GM13976 (cell line): ENCODE measurements around the gene C17orf75.

Experiments
- DNase-seq: peaks from one replicate; pipeline ENCODE4 v3.0.0; 2012; ENCODE audit warnings: low spot score
- in situ Hi-C: fragments of 300-500 bp; cut with MboI; formaldehyde crosslinking; loops from one replicate; pipeline ENCODE4 v1.12.0; 2022; ENCODE audit warnings: low sequenced_read_pairs, mixed read lengths, inconsistent platforms; ENCODE audit not compliant: unreplicated experiment
- TF ChIP-seq, protein P1 (sequence below): IDR thresholded peaks from 2 replicates; pipeline ENCODE4 v1.5.1; 2012; ENCODE audit warnings: borderline replicate concordance, mild to moderate bottlenecking; ENCODE audit not compliant: insufficient read depth; ENCODE audit errors: extremely low read depth, missing control alignments, control extremely low read depth

Gene C17orf75

GRCh38 chr17:32285306-32285705, 56.7 kb downstream of the C17orf75 start:
- TF ChIP-seq, protein P1, sequence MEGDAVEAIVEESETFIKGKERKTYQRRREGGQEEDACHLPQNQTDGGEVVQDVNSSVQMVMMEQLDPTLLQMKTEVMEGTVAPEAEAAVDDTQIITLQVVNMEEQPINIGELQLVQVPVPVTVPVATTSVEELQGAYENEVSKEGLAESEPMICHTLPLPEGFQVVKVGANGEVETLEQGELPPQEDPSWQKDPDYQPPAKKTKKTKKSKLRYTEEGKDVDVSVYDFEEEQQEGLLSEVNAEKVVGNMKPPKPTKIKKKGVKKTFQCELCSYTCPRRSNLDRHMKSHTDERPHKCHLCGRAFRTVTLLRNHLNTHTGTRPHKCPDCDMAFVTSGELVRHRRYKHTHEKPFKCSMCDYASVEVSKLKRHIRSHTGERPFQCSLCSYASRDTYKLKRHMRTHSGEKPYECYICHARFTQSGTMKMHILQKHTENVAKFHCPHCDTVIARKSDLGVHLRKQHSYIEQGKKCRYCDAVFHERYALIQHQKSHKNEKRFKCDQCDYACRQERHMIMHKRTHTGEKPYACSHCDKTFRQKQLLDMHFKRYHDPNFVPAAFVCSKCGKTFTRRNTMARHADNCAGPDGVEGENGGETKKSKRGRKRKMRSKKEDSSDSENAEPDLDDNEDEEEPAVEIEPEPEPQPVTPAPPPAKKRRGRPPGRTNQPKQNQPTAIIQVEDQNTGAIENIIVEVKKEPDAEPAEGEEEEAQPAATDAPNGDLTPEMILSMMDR = no peak
- DNase-seq = no peak
- in situ Hi-C loops = no loop called here

- TF ChIP-seq, protein P1 = no peak
- peak; percentile 46 for DNase-seq
- in situ Hi-C loops = no loop called here
These were observed 58.2 kb downstream of the C17orf75 start for GRCh38 chr17:32283745-32284201.

GRCh38 chr17:32281011-32281451, 60.9 kb downstream of the C17orf75 start:
- in situ Hi-C loops = no loop called here
- TF ChIP-seq, protein P1 = no peak
- no peak for DNase-seq

DNA sequence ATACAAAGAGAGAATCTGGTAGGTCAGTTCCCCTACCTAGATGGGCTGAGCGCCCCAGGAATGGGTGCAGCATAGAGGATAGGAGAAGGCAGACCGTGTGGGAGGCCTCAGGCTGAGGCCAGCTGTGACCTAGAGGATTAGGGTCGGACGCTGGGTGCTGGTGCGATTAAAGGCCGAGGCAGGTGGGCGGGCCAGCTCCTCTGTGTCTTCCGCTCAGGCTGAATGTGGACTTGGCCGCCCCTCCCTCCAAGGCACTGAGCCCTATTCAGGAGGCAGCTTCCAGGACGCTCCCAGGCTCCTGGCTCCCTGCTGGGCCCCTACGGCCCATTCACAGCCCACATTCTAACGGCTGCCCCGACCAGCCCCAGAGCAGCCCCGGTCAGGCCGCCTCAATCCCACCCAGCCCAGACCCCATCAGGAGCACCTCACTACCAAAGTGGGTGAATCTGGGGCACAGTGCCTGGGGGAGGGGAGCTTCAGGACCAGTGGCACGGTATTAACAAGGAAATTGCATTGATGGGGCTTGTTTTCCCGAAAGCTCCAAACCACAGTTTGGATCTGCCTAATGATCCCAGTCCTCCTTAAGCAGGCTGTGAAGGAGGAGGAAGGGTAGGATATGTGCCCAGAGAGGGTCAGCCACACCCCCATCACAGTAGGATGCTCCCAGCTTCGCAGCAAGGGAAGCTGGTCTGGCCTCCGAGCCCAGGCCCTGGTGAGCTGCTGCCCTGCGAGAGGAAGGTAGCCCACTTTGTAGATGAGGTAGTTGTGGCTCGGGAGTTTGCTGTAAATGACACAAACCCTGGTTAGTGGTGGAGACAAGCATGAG, 61.9 kb downstream of the C17orf75 start:
- no peak for DNase-seq
- TF ChIP-seq, protein P1 = no peak
- in situ Hi-C loops = no loop called here

DNA sequence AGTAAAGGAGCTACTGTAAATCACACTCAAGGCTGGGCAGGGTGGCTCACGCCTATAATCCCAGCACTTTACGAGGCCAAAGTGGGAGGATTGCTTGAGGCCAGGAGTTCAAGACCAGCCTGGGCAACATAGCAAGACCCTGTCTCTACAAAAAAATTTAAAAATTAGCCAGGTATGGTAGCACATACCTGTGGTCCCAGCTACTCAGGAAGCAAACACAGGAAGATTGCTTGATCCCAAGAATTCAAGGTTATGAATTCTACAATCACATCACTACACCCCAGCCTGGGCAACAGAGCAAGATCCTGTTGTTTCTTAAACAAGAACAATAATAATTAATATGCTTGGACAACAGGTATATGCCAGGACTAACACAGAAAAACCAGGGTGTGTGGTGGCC, 63.2 kb downstream of the C17orf75 start:
- TF ChIP-seq, protein P1 = no peak
- no peak for DNase-seq
- in situ Hi-C loops = no loop called here
